ENCODE measurements around the gene GPX4. TPM values are rescaled to one million over a fixed set of nuclear protein-coding genes. Genes with fewer than 3 reads are reported as not detected.

The GPX4 gene
- total and polyA plus RNA-seq, 2 of the 13 experiments (the other 11 are each of a cell fraction or from before 2014, with no cell fraction given), result 535 to 613 TPM

DNA sequence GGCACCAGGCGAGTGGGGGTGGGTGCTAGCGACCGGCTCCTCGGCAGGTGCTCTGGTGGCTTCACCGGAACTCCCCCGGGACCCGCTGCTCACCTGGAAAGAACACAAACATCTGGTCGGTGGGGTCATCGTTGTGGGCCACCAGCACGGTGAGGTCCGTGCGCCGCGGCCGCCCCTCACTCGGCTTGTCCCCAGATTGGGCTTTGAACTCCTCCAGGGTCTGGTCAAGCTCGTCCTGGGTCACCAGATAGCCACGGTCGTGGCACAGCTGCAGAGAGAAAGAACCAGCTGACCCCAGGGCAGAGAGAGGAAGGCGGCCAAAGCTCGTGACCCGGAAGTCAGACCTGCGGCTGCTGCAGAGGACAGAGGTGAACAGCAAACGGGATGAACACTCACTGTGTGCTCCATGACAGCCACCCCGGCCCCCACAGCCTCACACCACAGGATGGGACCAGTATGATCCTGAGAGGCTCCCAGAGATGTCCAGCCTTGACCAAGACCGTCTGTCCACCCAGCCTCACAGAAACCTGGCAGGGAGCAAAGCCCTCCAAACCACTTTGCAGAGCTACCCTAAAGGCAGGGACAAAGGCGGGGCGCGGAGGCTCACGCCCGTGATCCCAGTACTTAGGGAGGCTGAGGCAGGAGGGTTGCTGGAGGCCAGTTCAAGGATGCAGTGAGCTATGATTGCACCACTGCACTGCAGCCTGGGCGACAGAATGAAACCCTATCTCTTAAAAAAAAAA is 9.8 kb upstream of the GPX4 start (continued):
- TF ChIP-seq BCLAF1 (IDR thresholded peaks at IDR 0.05), result no peak
- TF ChIP-seq IKZF4 (CRISPR knock-in tag; IDR thresholded peaks at IDR 0.05; ENCODE audit: borderline replicate concordance, low read depth, not compliant biosample characterization), result no peak
- no peak for TF ChIP-seq ZNF136 (CRISPR knock-in tag; IDR thresholded peaks at IDR 0.05; ENCODE audit: low read depth)
- TF ChIP-seq, protein P1, sequence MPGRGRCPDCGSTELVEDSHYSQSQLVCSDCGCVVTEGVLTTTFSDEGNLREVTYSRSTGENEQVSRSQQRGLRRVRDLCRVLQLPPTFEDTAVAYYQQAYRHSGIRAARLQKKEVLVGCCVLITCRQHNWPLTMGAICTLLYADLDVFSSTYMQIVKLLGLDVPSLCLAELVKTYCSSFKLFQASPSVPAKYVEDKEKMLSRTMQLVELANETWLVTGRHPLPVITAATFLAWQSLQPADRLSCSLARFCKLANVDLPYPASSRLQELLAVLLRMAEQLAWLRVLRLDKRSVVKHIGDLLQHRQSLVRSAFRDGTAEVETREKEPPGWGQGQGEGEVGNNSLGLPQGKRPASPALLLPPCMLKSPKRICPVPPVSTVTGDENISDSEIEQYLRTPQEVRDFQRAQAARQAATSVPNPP (CRISPR knock-in tag; IDR thresholded peaks at IDR 0.05), result no peak
- no peak for TF ChIP-seq SMAD9 (CRISPR knock-in tag; IDR thresholded peaks at IDR 0.05)
- TF ChIP-seq ZNF556 (CRISPR knock-in tag; IDR thresholded peaks at IDR 0.05; ENCODE audit: borderline replicate concordance), result no peak
- no peak for TF ChIP-seq ZIK1 (CRISPR knock-in tag; IDR thresholded peaks at IDR 0.05; ENCODE audit: borderline replicate concordance, low read depth)
- TF ChIP-seq RFXANK (CRISPR knock-in tag; IDR thresholded peaks at IDR 0.05), result no peak
- TF ChIP-seq ZFAT (CRISPR knock-in tag; conservative IDR thresholded peaks at IDR 0.05), result no peak
- no peak for TF ChIP-seq ZNF570 (CRISPR knock-in tag; IDR thresholded peaks at IDR 0.05; ENCODE audit: borderline replicate concordance)
- no peak for TF ChIP-seq ZNF431 (CRISPR knock-in tag; IDR thresholded peaks at IDR 0.05; ENCODE audit: borderline replicate concordance, low read depth)
- no peak for TF ChIP-seq KLF9 (CRISPR knock-in tag; IDR thresholded peaks at IDR 0.05; ENCODE audit: low read depth)
- no peak for TF ChIP-seq THRA (CRISPR knock-in tag; IDR thresholded peaks at IDR 0.05; ENCODE audit: borderline replicate concordance)
- no peak for TF ChIP-seq ZBTB20 (CRISPR knock-in tag; IDR thresholded peaks at IDR 0.05; ENCODE audit: borderline replicate concordance, low read depth)
- no peak for TF ChIP-seq HNRNPLL (IDR thresholded peaks at IDR 0.05; ENCODE audit: low read depth, low read length, poor library complexity, severe bottlenecking)
- TF ChIP-seq, protein P2, sequence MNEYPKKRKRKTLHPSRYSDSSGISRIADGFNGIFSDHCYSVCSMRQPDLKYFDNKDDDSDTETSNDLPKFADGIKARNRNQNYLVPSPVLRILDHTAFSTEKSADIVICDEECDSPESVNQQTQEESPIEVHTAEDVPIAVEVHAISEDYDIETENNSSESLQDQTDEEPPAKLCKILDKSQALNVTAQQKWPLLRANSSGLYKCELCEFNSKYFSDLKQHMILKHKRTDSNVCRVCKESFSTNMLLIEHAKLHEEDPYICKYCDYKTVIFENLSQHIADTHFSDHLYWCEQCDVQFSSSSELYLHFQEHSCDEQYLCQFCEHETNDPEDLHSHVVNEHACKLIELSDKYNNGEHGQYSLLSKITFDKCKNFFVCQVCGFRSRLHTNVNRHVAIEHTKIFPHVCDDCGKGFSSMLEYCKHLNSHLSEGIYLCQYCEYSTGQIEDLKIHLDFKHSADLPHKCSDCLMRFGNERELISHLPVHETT (CRISPR knock-in tag; conservative IDR thresholded peaks at IDR 0.05), result no peak
- no peak for TF ChIP-seq ZNF674 (CRISPR knock-in tag; IDR thresholded peaks at IDR 0.05; ENCODE audit: low read depth)
- TF ChIP-seq, protein P3, sequence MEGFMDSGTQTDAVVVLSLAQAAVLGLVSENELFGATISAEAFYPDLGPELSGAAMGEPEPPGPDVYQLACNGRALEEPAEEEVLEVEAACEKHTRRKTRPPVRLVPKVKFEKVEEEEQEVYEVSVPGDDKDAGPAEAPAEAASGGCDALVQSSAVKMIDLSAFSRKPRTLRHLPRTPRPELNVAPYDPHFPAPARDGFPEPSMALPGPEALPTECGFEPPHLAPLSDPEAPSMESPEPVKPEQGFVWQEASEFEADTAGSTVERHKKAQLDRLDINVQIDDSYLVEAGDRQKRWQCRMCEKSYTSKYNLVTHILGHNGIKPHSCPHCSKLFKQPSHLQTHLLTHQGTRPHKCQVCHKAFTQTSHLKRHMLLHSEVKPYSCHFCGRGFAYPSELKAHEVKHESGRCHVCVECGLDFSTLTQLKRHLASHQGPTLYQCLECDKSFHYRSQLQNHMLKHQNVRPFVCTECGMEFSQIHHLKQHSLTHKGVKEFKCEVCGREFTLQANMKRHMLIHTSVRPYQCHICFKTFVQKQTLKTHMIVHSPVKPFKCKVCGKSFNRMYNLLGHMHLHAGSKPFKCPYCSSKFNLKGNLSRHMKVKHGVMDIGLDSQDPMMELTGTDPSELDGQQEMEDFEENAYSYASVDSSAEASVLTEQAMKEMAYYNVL (CRISPR knock-in tag; IDR thresholded peaks at IDR 0.05; ENCODE audit: borderline replicate concordance), result no peak
- no peak for TF ChIP-seq ZNF782 (CRISPR knock-in tag; IDR thresholded peaks at IDR 0.05; ENCODE audit: borderline replicate concordance)
- no peak for TF ChIP-seq ZNF749 (CRISPR knock-in tag; IDR thresholded peaks at IDR 0.05; ENCODE audit: borderline replicate concordance)
- TF ChIP-seq SAP130 (CRISPR knock-in tag; IDR thresholded peaks at IDR 0.05; ENCODE audit: low read depth), result peak; percentile 89
